ENCODE results near the gene LRRC49.

DNA sequence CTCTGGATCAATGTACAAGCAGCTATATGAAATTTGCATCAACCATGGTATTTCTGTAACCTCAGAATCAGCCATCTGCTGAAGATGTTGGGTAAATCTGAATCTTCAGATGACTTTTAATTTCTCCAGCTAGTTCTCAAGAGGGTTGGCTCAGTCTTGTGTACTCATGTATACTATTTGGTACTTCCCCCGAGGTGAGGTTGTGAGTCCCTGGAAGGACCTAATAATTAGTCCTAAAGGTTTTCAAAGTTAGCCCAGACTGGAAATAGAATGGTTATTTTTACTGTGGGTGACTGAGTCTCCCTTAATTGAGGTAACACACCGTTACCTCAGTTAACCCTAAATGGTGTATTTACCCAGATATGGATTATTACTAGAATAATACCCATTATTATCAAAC, 118.4 kb downstream of the LRRC49 start:
- TF ChIP-seq, protein P1, sequence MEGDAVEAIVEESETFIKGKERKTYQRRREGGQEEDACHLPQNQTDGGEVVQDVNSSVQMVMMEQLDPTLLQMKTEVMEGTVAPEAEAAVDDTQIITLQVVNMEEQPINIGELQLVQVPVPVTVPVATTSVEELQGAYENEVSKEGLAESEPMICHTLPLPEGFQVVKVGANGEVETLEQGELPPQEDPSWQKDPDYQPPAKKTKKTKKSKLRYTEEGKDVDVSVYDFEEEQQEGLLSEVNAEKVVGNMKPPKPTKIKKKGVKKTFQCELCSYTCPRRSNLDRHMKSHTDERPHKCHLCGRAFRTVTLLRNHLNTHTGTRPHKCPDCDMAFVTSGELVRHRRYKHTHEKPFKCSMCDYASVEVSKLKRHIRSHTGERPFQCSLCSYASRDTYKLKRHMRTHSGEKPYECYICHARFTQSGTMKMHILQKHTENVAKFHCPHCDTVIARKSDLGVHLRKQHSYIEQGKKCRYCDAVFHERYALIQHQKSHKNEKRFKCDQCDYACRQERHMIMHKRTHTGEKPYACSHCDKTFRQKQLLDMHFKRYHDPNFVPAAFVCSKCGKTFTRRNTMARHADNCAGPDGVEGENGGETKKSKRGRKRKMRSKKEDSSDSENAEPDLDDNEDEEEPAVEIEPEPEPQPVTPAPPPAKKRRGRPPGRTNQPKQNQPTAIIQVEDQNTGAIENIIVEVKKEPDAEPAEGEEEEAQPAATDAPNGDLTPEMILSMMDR (IDR thresholded peaks at IDR 0.05; ENCODE audit: borderline replicate concordance, extremely low read depth, low read length, poor library complexity, severe bottlenecking): no peak
- no peak for TF ChIP-seq EZH2 (IDR thresholded peaks at IDR 0.05; ENCODE audit: borderline replicate concordance, low read depth, low read length, severe bottlenecking)

Data from DND-41 (cell line).